Activated CD8-positive, alpha-beta T cell treated with anti-CD3 and anti-CD28 coated beads, Interleukin-2, amount 10 ng/mL, durations not matched to agents 7 days and 5 days (primary cell): ENCODE data around the gene ST3GAL3. TPM values are rescaled to one million over a fixed set of nuclear protein-coding genes. Genes with fewer than 3 reads are reported as not detected.
"Not testable (repeated sequence)": the region's sequence is repeated elsewhere in the genome, so short reads cannot be mapped to it uniquely, and the experiment has no call there.

ENCODE experiments used
- ATAC-seq: fragments of 150-1000 bp; cut with Tn5 transposase; one replicate; pipeline ENCODE4 v1.10.0; 2021; ENCODE audit warnings: moderate library complexity
- CTCF ChIA-PET: fragments of 350-600 bp; sonication (Branson Sonifier 250); formaldehyde crosslinking; loops from one replicate; lab custom pipeline; 2021; ENCODE audit warnings: antibody characterized with exemption; lab: Charles Lee
- POLR2A ChIA-PET: fragments of 350-600 bp; sonication (Branson Sonifier 250); formaldehyde crosslinking; loops from one replicate; lab custom pipeline; 2021; ENCODE audit warnings: antibody characterized with exemption; lab: Charles Lee
- DNase-seq: peaks from one replicate; pipeline ENCODE4 v3.0.0-alpha.2; 2020
- H3K27ac Mint-ChIP-seq: one replicate; pipeline ENCODE4 v1.8.0; 2021; ENCODE audit warnings: mild to moderate bottlenecking, mixed read lengths
- H3K27me3 Mint-ChIP-seq: one replicate; pipeline ENCODE4 v1.8.0; 2021; ENCODE audit warnings: low read depth, mixed read lengths
- H3K36me3 Mint-ChIP-seq: one replicate; pipeline ENCODE4 v1.8.0; 2021; ENCODE audit warnings: low read depth, mixed read lengths
- H3K4me1 Mint-ChIP-seq: one replicate; pipeline ENCODE4 v1.8.0; 2021; ENCODE audit warnings: low read depth, mixed read lengths
- H3K4me3 Mint-ChIP-seq: one replicate; pipeline ENCODE4 v1.8.0; 2021; ENCODE audit warnings: mild to moderate bottlenecking, mixed read lengths
- H3K9me3 Mint-ChIP-seq: one replicate; pipeline ENCODE4 v1.8.0; 2022; ENCODE audit warnings: mixed read lengths; ENCODE audit not compliant: insufficient read depth
- total RNA-seq, 2 experiments: library from RNA; stranded (reverse); gene quantifications; one replicate each; pipeline ENCODE4 v1.2.3, GENCODE V29; 2021

Gene ST3GAL3
- total RNA-seq, 2 experiments from 2014 or later = 20.4 to 23.3 TPM

- Mint-ChIP-seq H3K36me3 (peaks cover 49% of the 10 kb centered on the region), H3K9me3 (peaks cover 10% of the 10 kb centered on the region), H3K4me1 (peaks cover 22% of the 10 kb centered on the region), H3K4me3 (no peak overlapping the region), H3K27me3 (no peaks in the 10 kb centered on the region), H3K27ac (no peak overlapping the region)
- CTCF ChIA-PET = interaction anchor here (0.8 to 2.9 kb wide), 2 partner anchors 13 to 158 kb away, joined by 5 to 10 read pairs; no protein-coding TSS in a partner anchor
- no peak for ATAC-seq
- DNase-seq = no peak
- POLR2A ChIA-PET = no interaction called here
These were observed 68.9 kb downstream of the ST3GAL3 start for GRCh38 chr1:43776043-43776761.

- H3K27me3 Mint-ChIP-seq, H3K9me3 Mint-ChIP-seq, H3K27ac Mint-ChIP-seq, POLR2A ChIA-PET, H3K4me3 Mint-ChIP-seq, ATAC-seq, DNase-seq: not testable (repeated sequence)
- Mint-ChIP-seq H3K4me1 (peaks cover 28% of the 10 kb centered on the region), H3K36me3 (peaks cover 57% of the 10 kb centered on the region)
- CTCF ChIA-PET = interaction anchor here (1.1 to 2.9 kb wide), 2 partner anchors 14 to 157 kb away, joined by 6 to 10 read pairs; no protein-coding TSS in a partner anchor
These were observed 70.6 kb downstream of the ST3GAL3 start for GRCh38 chr1:43777916-43778315.

- Mint-ChIP-seq H3K27ac (peak overlapping the region; percentile 82), H3K9me3 (peaks cover 10% of the 10 kb centered on the region), H3K4me3 (peak overlapping the region; percentile 0), H3K36me3 (peaks cover 54% of the 10 kb centered on the region), H3K27me3 (no peaks in the 10 kb centered on the region), H3K4me1 (peaks cover 38% of the 10 kb centered on the region)
- ATAC-seq (no peak), DNase-seq (no peak)
- ChIA-PET CTCF (interaction anchor here (1.1 to 2.9 kb wide), 3 partner anchors 16 to 227 kb away, joined by 3 to 10 read pairs (median 6); no protein-coding TSS in a partner anchor), POLR2A (no interaction called here)
These were observed 71.9 kb downstream of the ST3GAL3 start for GRCh38 chr1:43779266-43779665.

GRCh38 chr1:43779805-43780403, 72.6 kb downstream of the ST3GAL3 start:
- peaks cover 51% of the 10 kb centered on the region for H3K36me3 Mint-ChIP-seq
- peaks cover 38% of the 10 kb centered on the region for H3K4me1 Mint-ChIP-seq
- H3K27ac Mint-ChIP-seq = peak overlapping the region; percentile 82
- H3K9me3 Mint-ChIP-seq = peaks cover 10% of the 10 kb centered on the region
- ATAC-seq = peak; percentile 84
- no peaks in the 10 kb centered on the region for H3K27me3 Mint-ChIP-seq
- ChIA-PET POLR2A (interaction anchor here (0.6 kb wide), 1 partner anchor 72 kb away, joined by 3 read pairs; no protein-coding TSS in a partner anchor), CTCF (interaction anchor here (1.1 to 1.3 kb wide), 3 partner anchors 10 to 226 kb away, joined by 3 read pairs; no protein-coding TSS in a partner anchor)
- H3K4me3 Mint-ChIP-seq = peak overlapping the region; percentile 0
- DNase-seq = peak; percentile 38

GRCh38 chr1:43781574-43781973, 74.2 kb downstream of the ST3GAL3 start:
- no peak for ATAC-seq
- Mint-ChIP-seq H3K36me3 (peaks cover 42% of the 10 kb centered on the region), H3K27ac (no peak overlapping the region), H3K4me3 (no peak overlapping the region), H3K4me1 (peaks cover 38% of the 10 kb centered on the region), H3K9me3 (peaks cover 10% of the 10 kb centered on the region), H3K27me3 (no peaks in the 10 kb centered on the region)
- POLR2A ChIA-PET = no interaction called here
- CTCF ChIA-PET = interaction anchor here (1.0 kb wide), 1 partner anchor 153 kb away, joined by 3 read pairs; no protein-coding TSS in a partner anchor
- DNase-seq = no peak

- ChIA-PET CTCF (no interaction called here), POLR2A (no interaction called here)
- Mint-ChIP-seq H3K27me3 (no peaks in the 10 kb centered on the region), H3K36me3 (peaks cover 29% of the 10 kb centered on the region), H3K27ac (no peak overlapping the region), H3K4me3 (no peak overlapping the region), H3K9me3 (peaks cover 10% of the 10 kb centered on the region), H3K4me1 (peaks cover 38% of the 10 kb centered on the region)
- DNase-seq (no peak), ATAC-seq (no peak)
These were observed 75.8 kb downstream of the ST3GAL3 start for GRCh38 chr1:43783096-43783670.

- Mint-ChIP-seq H3K9me3 (peaks cover 10% of the 10 kb centered on the region), H3K27ac (no peak overlapping the region), H3K4me3 (no peak overlapping the region), H3K27me3 (no peaks in the 10 kb centered on the region), H3K4me1 (peaks cover 38% of the 10 kb centered on the region), H3K36me3 (peaks cover 28% of the 10 kb centered on the region)
- POLR2A ChIA-PET = no interaction called here
- no peak for DNase-seq
- CTCF ChIA-PET = interaction anchor here (1.0 to 3.7 kb wide), 2 partner anchors 11 to 151 kb away, joined by 3 to 17 read pairs; partner anchors contain the start of gene ARTN
- ATAC-seq = no peak
These were observed 76.4 kb downstream of the ST3GAL3 start for GRCh38 chr1:43783671-43784205.

GRCh38 chr1:43786201-43786958, 79.0 kb downstream of the ST3GAL3 start:
- H3K27me3 Mint-ChIP-seq = no peaks in the 10 kb centered on the region
- ATAC-seq (no peak), DNase-seq (no peak)
- H3K36me3 Mint-ChIP-seq = peaks cover 12% of the 10 kb centered on the region
- H3K4me3 Mint-ChIP-seq = no peak overlapping the region
- peaks cover 20% of the 10 kb centered on the region for H3K4me1 Mint-ChIP-seq
- no peak overlapping the region for H3K27ac Mint-ChIP-seq
- no peaks in the 10 kb centered on the region for H3K9me3 Mint-ChIP-seq
- POLR2A ChIA-PET = no interaction called here
- CTCF ChIA-PET = interaction anchor here (1.7 to 3.7 kb wide), 2 partner anchors 23 to 148 kb away, joined by 7 to 17 read pairs; partner anchors contain the start of gene ARTN

- H3K9me3 Mint-ChIP-seq = no peaks in the 10 kb centered on the region
- peaks cover 16% of the 10 kb centered on the region for H3K4me1 Mint-ChIP-seq
- ATAC-seq (no peak), DNase-seq (no peak)
- H3K27ac Mint-ChIP-seq = no peak overlapping the region
- no peak overlapping the region for H3K4me3 Mint-ChIP-seq
- ChIA-PET POLR2A (no interaction called here), CTCF (interaction anchor here (1.7 to 3.7 kb wide), 2 partner anchors 23 to 147 kb away, joined by 7 to 17 read pairs; partner anchors contain the start of gene ARTN)
- no peaks in the 10 kb centered on the region for H3K27me3 Mint-ChIP-seq
- peaks cover 8% of the 10 kb centered on the region for H3K36me3 Mint-ChIP-seq
These were observed 79.6 kb downstream of the ST3GAL3 start for GRCh38 chr1:43786960-43787359.

GRCh38 chr1:43789604-43790550, 82.5 kb downstream of the ST3GAL3 start:
- Mint-ChIP-seq H3K4me3 (no peak overlapping the region), H3K36me3 (peaks cover 6% of the 10 kb centered on the region), H3K27ac (peak overlapping the region; percentile 21), H3K9me3 (no peaks in the 10 kb centered on the region), H3K4me1 (peaks cover 4% of the 10 kb centered on the region), H3K27me3 (no peaks in the 10 kb centered on the region)
- peak; percentile 60 for DNase-seq
- peak; percentile 84 for ATAC-seq
- CTCF ChIA-PET = interaction anchor here (1.3 to 1.4 kb wide), 2 partner anchors 25 to 26 kb away, joined by 3 to 5 read pairs; no protein-coding TSS in a partner anchor
- POLR2A ChIA-PET = interaction anchor here (0.8 kb wide), 1 partner anchor 129 kb away, joined by 3 read pairs; no protein-coding TSS in a partner anchor
